Measurements from ENCODE around the gene IMMT.

GRCh38 chr2:86138736-86139625 is 56.3 kb downstream of the IMMT start:
- no peak for TF ChIP-seq CTCF (IDR thresholded peaks at IDR 0.05; ENCODE audit: poor library complexity, severe bottlenecking)
- TF ChIP-seq EZH2 (IDR thresholded peaks at IDR 0.05; ENCODE audit: borderline replicate concordance, insufficient read depth, low read length, poor library complexity, severe bottlenecking), result no peak
- TF ChIP-seq REST (IDR thresholded peaks at IDR 0.05; ENCODE audit: borderline replicate concordance), result no peak
- TF ChIP-seq TAF1 (IDR thresholded peaks at IDR 0.05; ENCODE audit: low read depth), result no peak
- TF ChIP-seq POLR2AphosphoS5 (IDR thresholded peaks at IDR 0.05), result no peak
- no peak for TF ChIP-seq RAD21 (conservative IDR thresholded peaks at IDR 0.05)

All from neural cell (in vitro differentiated cells).